Measurements from ENCODE around the gene TPRX2.

DNA sequence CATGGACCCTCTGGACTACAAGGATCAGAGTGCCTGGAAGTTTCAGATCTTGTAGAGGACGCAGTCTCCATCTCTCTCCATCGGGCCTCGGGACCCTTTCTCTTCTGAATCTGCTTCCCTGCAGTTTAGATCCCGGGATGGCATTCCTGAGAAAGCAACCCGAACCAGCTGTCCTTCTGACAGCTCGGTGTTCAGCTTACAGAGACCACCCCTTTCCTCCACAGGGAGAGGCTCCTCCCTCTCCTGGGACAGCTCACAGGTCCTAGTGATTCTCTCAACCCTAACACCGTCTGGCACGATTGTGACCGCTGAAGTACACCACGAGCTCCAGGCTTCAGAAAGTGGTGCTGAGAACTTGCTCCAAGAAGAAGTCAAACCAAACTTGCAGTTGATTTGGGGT lies 19.1 kb upstream of the TPRX2 start:
- TF ChIP-seq, protein P1, sequence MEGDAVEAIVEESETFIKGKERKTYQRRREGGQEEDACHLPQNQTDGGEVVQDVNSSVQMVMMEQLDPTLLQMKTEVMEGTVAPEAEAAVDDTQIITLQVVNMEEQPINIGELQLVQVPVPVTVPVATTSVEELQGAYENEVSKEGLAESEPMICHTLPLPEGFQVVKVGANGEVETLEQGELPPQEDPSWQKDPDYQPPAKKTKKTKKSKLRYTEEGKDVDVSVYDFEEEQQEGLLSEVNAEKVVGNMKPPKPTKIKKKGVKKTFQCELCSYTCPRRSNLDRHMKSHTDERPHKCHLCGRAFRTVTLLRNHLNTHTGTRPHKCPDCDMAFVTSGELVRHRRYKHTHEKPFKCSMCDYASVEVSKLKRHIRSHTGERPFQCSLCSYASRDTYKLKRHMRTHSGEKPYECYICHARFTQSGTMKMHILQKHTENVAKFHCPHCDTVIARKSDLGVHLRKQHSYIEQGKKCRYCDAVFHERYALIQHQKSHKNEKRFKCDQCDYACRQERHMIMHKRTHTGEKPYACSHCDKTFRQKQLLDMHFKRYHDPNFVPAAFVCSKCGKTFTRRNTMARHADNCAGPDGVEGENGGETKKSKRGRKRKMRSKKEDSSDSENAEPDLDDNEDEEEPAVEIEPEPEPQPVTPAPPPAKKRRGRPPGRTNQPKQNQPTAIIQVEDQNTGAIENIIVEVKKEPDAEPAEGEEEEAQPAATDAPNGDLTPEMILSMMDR (IDR thresholded peaks at IDR 0.05; ENCODE audit: insufficient read depth, low read depth, low read length) = no peak
- no peak for TF ChIP-seq EZH2 (IDR thresholded peaks at IDR 0.05; ENCODE audit: insufficient read depth, low read length)

All from astrocyte (in vitro differentiated cells and primary cell).